HepG2 (cell line): Measurements from ENCODE around the gene ABRACL. TPM values are rescaled to one million over a fixed set of nuclear protein-coding genes. Genes with fewer than 3 reads are reported as not detected.
A peak's percentile ranks its signal among the peaks of the same experiment; 100 is the strongest.

ENCODE experiments used
- ATRX ChIP-seq: sonication (generic); formaldehyde crosslinking; IDR thresholded peaks from 2 replicates; pipeline ENCODE4 v1.4.0; 2020; ENCODE audit warnings: missing genetic modification reagents, borderline replicate concordance
- CBX5 ChIP-seq: sonication (generic); formaldehyde crosslinking; IDR thresholded peaks from 2 replicates; pipeline ENCODE4 v1.4.0; 2020; ENCODE audit warnings: missing genetic modification reagents, borderline replicate concordance
- ELF4 ChIP-seq: sonication (generic); formaldehyde crosslinking; IDR thresholded peaks from 2 replicates; pipeline ENCODE4 v1.5.0; 2020; ENCODE audit warnings: missing genetic modification reagents, mild to moderate bottlenecking, moderate library complexity, borderline replicate concordance
- HDAC6 ChIP-seq: fragments of 200-600 bp; sonication (generic); IDR thresholded peaks from 2 replicates; pipeline ENCODE4 v1.7.0; 2017; ENCODE audit warnings: mild to moderate bottlenecking, antibody characterized with exemption, low read length, low read depth
- HOXA7 ChIP-seq: sonication (generic); formaldehyde crosslinking; IDR thresholded peaks from 2 replicates; pipeline ENCODE4 v1.8.1; 2022; ENCODE audit warnings: mild to moderate bottlenecking, missing genetic modification reagents, moderate library complexity
- IKZF5 ChIP-seq: IDR thresholded peaks from 2 replicates; pipeline ENCODE4 v1.6.1; 2018; ENCODE audit warnings: missing genetic modification reagents, mild to moderate bottlenecking, missing compliant biosample characterization
- IRF9 ChIP-seq: sonication (generic); formaldehyde crosslinking; IDR thresholded peaks from 2 replicates; pipeline ENCODE4 v1.8.0; 2022; ENCODE audit warnings: missing genetic modification reagents, mild to moderate bottlenecking, borderline replicate concordance
- KAT8 ChIP-seq: IDR thresholded peaks from 2 replicates; pipeline ENCODE4 v1.6.1; 2016; ENCODE audit warnings: missing genetic modification reagents, missing compliant biosample characterization
- KDM2A ChIP-seq: sonication (generic); formaldehyde crosslinking; IDR thresholded peaks from 2 replicates; pipeline ENCODE4 v1.4.0; 2020; ENCODE audit warnings: low read depth, missing genetic modification reagents, borderline replicate concordance
- MTF1 ChIP-seq: sonication (generic); formaldehyde crosslinking; IDR thresholded peaks from 2 replicates; pipeline ENCODE4 v1.5.0; 2020; ENCODE audit warnings: missing genetic modification reagents
- NR2F1 ChIP-seq, 2 experiments: fragments of 450-650 bp in 1 of 2; formaldehyde crosslinking in 1 of 2; IDR thresholded peaks; 2 replicates each; pipeline versions ENCODE4 v1.5.0 to v1.6.1; 2016 to 2020; ENCODE audit warnings: mild to moderate bottlenecking in 1 of 2, missing compliant biosample characterization in 1 of 2, missing genetic modification reagents in 1 of 2, moderate library complexity in 1 of 2
- PLRG1 ChIP-seq: fragments of 450-650 bp; conservative IDR thresholded peaks from 2 replicates; pipeline ENCODE4 v1.6.1; 2016
- SOX6 ChIP-seq, 2 experiments: fragments of 450-650 bp in 1 of 2; sonication (generic) in 1 of 2; formaldehyde crosslinking in 1 of 2; IDR thresholded peaks; 2 replicates each; pipeline versions ENCODE4 v1.4.0 to v1.6.1; 2017 to 2020; ENCODE audit warnings: antibody characterized with exemption in 1 of 2, mild to moderate bottlenecking in 1 of 2, missing genetic modification reagents in 1 of 2
- SUZ12 ChIP-seq: fragments of 150-350 bp; IDR thresholded peaks from 2 replicates; pipeline ENCODE4 v1.6.1; 2014; ENCODE audit warnings: low read depth, low read length
- TERF1 ChIP-seq: sonication (generic); formaldehyde crosslinking; IDR thresholded peaks from 2 replicates; pipeline ENCODE4 v1.8.0; 2022; ENCODE audit warnings: mild to moderate bottlenecking, missing genetic modification reagents, moderate library complexity
- THAP11 ChIP-seq: IDR thresholded peaks from 2 replicates; pipeline ENCODE4 v1.6.1; 2016; ENCODE audit warnings: missing biosample characterization, missing genetic modification reagents
- ZBTB33 ChIP-seq: sonication (generic); formaldehyde crosslinking; IDR thresholded peaks from 2 replicates; pipeline ENCODE4 v1.4.0; 2020; ENCODE audit warnings: missing genetic modification reagents
- ZBTB42 ChIP-seq: sonication (generic); formaldehyde crosslinking; IDR thresholded peaks from 2 replicates; pipeline ENCODE4 v1.5.0; 2020; ENCODE audit warnings: mild to moderate bottlenecking, missing genetic modification reagents
- ZBTB46 ChIP-seq: sonication (generic); formaldehyde crosslinking; IDR thresholded peaks from 2 replicates; pipeline ENCODE4 v1.4.0; 2020; ENCODE audit warnings: mild to moderate bottlenecking, missing genetic modification reagents, borderline replicate concordance
- ZNF12 ChIP-seq: sonication (generic); formaldehyde crosslinking; IDR thresholded peaks from 2 replicates; pipeline ENCODE4 v1.5.0; 2020; ENCODE audit warnings: missing genetic modification reagents
- ZNF446 ChIP-seq: sonication (generic); formaldehyde crosslinking; IDR thresholded peaks from 2 replicates; pipeline ENCODE4 v1.5.0; 2020; ENCODE audit warnings: mild to moderate bottlenecking, missing genetic modification reagents
- ZSCAN9 ChIP-seq: IDR thresholded peaks from 2 replicates; pipeline ENCODE4 v1.6.1; 2016; ENCODE audit warnings: borderline replicate concordance
- polyA plus RNA-seq, 8 experiments: library from polyadenylated mRNA; depleted of rRNA in 3 of 8; stranded (reverse) in 7 of 8; unstranded in 1 of 8; fragments of >200 nt; fragmentation: Illumina TruSeq in 4 of 8; extraction: Trizol in 4 of 8; gene quantifications; 2 replicates each; pipeline versions ENCODE4 v1.2.1 to v1.2.3, GENCODE V29; 2011 to 2016; ENCODE audit warnings: low read depth in 4 of 8, missing spikeins in 1 of 8, mixed read lengths in 1 of 8; ENCODE audit not compliant: insufficient read depth in 1 of 8
- total RNA-seq, 5 experiments: library from RNA; depleted of rRNA; stranded (reverse); fragments of >200 nt; fragmentation: Illumina TruSeq; extraction: Trizol; gene quantifications; 2 replicates each; pipeline ENCODE4 v1.2.3, GENCODE V29; 2016; ENCODE audit warnings: low read depth in 1 of 5

Gene ABRACL
- total and polyA plus RNA-seq, 2 of the 13 experiments (the other 11 are each of a cell fraction or from before 2014, with no cell fraction given), result 1.4 to 5.4 TPM

- no peak for TF ChIP-seq ZBTB33
- TF ChIP-seq ZBTB42 (CRISPR knock-in tag), result no peak
- TF ChIP-seq PLRG1, result no peak
- TF ChIP-seq HDAC6, result no peak
- no peak for TF ChIP-seq TERF1
- 0 out of 2 replicates have a peak, but pooled peaks have one; percentile 24 for TF ChIP-seq THAP11 (CRISPR knock-in tag)
- no peak for TF ChIP-seq MTF1 (CRISPR knock-in tag)
- no peak for TF ChIP-seq ZBTB46 (CRISPR knock-in tag)
- TF ChIP-seq SOX6 (IDR thresholded peaks at IDR 0.05), result no peak
- peak; percentile 90 for TF ChIP-seq SOX6 (CRISPR knock-in tag; IDR thresholded peaks at IDR 0.05)
- TF ChIP-seq ELF4 (CRISPR knock-in tag), result no peak
- no peak for TF ChIP-seq IKZF5
- no peak for TF ChIP-seq HOXA7 (CRISPR knock-in tag)
- no peak for TF ChIP-seq CBX5 (CRISPR knock-in tag)
- no peak for TF ChIP-seq IRF9 (CRISPR knock-in tag)
- TF ChIP-seq ZNF446 (CRISPR knock-in tag), result 0 out of 2 replicates have a peak, but pooled peaks have one; percentile 1
- no peak for TF ChIP-seq KDM2A (CRISPR knock-in tag)
- 0 out of 4 replicates have a peak, but pooled peaks of 1 of the 2 experiments have one; percentile 15 for TF ChIP-seq NR2F1 (CRISPR knock-in tag; IDR thresholded peaks at IDR 0.05)
- no peak for TF ChIP-seq SUZ12
- 0 out of 2 replicates have a peak, but pooled peaks have one; percentile 65 for TF ChIP-seq ZSCAN9
- no peak for TF ChIP-seq ATRX (CRISPR knock-in tag)
- TF ChIP-seq ZNF12 (CRISPR knock-in tag), result no peak
- peak; percentile 50 for TF ChIP-seq KAT8 (CRISPR knock-in tag)
Measured at GRCh38 chr6:138989098-138989983, 39.2 kb upstream of the ABRACL start (continued).
